ENCODE results near the gene PCOLCE2. TPM values are rescaled to one million over a fixed set of nuclear protein-coding genes. Genes with fewer than 3 reads are reported as not detected.

The PCOLCE2 gene
- total and polyA plus RNA-seq, 10 of the 15 experiments (the other 5 are each of a cell fraction or from before 2014, with no cell fraction given) = 0.11 to 7.6 (median 0.40) TPM

GRCh38 chr3:142853270-142854168 lies 35.4 kb downstream of the PCOLCE2 start:
- ATAC-seq (no peak; the same call in 2 of the 3 replicates), DNase-seq (ENCODE audit: low read depth, low spot score) (no peak), FAIRE-seq (no peak)
- BruUV-seq (replicated peaks) = no TSS peak
- intact Hi-C loops (cut with micrococcal nuclease; ENCODE audit: unreplicated experiment) (no loop called here), in situ Hi-C loops (cut with MboI) (no loop called here)
- H3K79me2 ChIP-seq (ENCODE audit: control insufficient read depth, insufficient read depth, low read length) = no peaks in the 10 kb centered on the region
- H3K36me3 ChIP-seq (ENCODE audit: control insufficient read depth in 2 of 2, insufficient read depth in 2 of 2, low read length in 1 of 2) = no peaks in the 10 kb centered on the region
- no peak overlapping the region for H2AFZ ChIP-seq (ENCODE audit: control insufficient read depth, low read depth, low read length)
- RAD21 ChIA-PET (ENCODE audit: unreplicated experiment) = interaction anchor here (1.7 kb wide), 1 partner anchor 25 kb away, joined by 6 read pairs; no protein-coding TSS in a partner anchor
- POLR2A ChIA-PET = interaction anchor here (0.7 to 1.1 kb wide), 3 partner anchors 31 to 258 kb away, joined by 3 to 4 read pairs (median 3); no protein-coding TSS in a partner anchor
- WGBS (ENCODE audit: insufficient coverage, insufficient replicate concordance, low lambda C conversion rate, missing lambda C conversion rate) = 12% methylated on average over 10 of the region's 10 CpGs
- SMC1A ChIA-PET (ENCODE audit: uncharacterized antibody, unreplicated experiment) = interaction anchor here (1.1 to 1.4 kb wide), 3 partner anchors 10 to 21 kb away, joined by 3 to 4 read pairs (median 3); no protein-coding TSS in a partner anchor
- no peak overlapping the region for H3K27ac ChIP-seq (ENCODE audit: control insufficient read depth, insufficient read depth)
- H3K9me3 ChIP-seq (replicated peaks; ENCODE audit: control insufficient read depth, insufficient read depth, low read length) = no peaks in the 10 kb centered on the region
- no peaks in the 10 kb centered on the region for H3K4me1 ChIP-seq (ENCODE audit: control insufficient read depth, insufficient read depth, low read length)
- H3K4me3 ChIP-seq = no peak overlapping the region
- H3K27me3 ChIP-seq (replicated peaks in 1 of 2; ENCODE audit: control insufficient read depth in 2 of 2, insufficient read depth in 2 of 2, low read length in 1 of 2) = no peaks in the 10 kb centered on the region; a peak in 1 of 4 replicates
- no peak overlapping the region for H3K4me2 ChIP-seq (ENCODE audit: control insufficient read depth, insufficient read depth)
- CTCF ChIA-PET = interaction anchor here (0.7 to 2.0 kb wide), 7 partner anchors 9 to 225 kb away, joined by 3 to 10 read pairs (median 5); no protein-coding TSS in a partner anchor
- no peak overlapping the region for H3K9ac ChIP-seq (ENCODE audit: control insufficient read depth, insufficient read depth, low read length)
- TF ChIP-seq EGR1 (IDR thresholded peaks at IDR 0.05; ENCODE audit: borderline replicate concordance in 1 of 2, low read depth in 2 of 2, low read length in 2 of 2) (no peak), SMAD1 (IDR thresholded peaks at IDR 0.05; ENCODE audit: low read depth, partially characterized antibody) (no peak), YY1 (IDR thresholded peaks at IDR 0.05; ENCODE audit: low read depth, low read length) (no peak), BCL3 (IDR thresholded peaks at IDR 0.05; ENCODE audit: borderline replicate concordance, insufficient read depth, low read depth, low read length, poor library complexity, severe bottlenecking) (no peak)
- H4K20me1 ChIP-seq (ENCODE audit: control insufficient read depth, insufficient read depth) = no peaks in the 10 kb centered on the region

Measured in GM12878 (cell line).